Gastroesophageal sphincter (tissue), 3 donors: ENCODE results near the gene KLC1.

Experiments
- CTCF ChIP-seq, 4 experiments: fragments of 200-600 bp in 2 of 4; fragments of 450-650 bp in 2 of 4; sonication (generic) in 1 of 4; IDR thresholded peaks; one replicate each; pipeline ENCODE4 v1.5.1; 2017 to 2019; ENCODE audit warnings: antibody characterized with exemption in 4 of 4, mild to moderate bottlenecking in 2 of 4, moderate library complexity in 2 of 4
- EP300 ChIP-seq: sonication (generic); formaldehyde crosslinking; IDR thresholded peaks from one replicate; pipeline ENCODE4 v1.6.1; 2017; ENCODE audit warnings: antibody characterized with exemption, mild to moderate bottlenecking
- POLR2A ChIP-seq, 2 donors: fragments of 450-650 bp; IDR thresholded peaks; one replicate each; pipeline ENCODE4 v1.6.1; 2017; ENCODE audit warnings: antibody characterized with exemption in 2 of 2, mild to moderate bottlenecking in 2 of 2, moderate library complexity in 1 of 2

DNA sequence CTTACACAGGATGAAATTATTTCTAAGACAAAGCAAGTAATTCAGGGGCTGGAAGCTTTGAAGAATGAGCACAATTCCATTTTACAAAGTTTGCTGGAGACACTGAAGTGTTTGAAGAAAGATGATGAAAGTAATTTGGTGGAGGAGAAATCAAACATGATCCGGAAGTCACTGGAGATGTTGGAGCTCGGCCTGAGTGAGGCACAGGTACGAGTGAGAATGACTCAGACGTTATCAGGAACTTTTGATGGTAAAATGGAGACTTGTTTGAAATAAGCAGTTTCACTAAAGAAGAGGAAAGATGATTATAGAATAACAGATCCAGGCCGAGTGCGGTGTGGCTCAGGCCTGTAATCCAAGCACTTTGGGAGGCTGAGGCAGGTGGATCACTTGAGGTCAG lies 25.6 kb downstream of the KLC1 start:
- TF ChIP-seq POLR2A (IDR thresholded peaks at IDR 0.05) (no peak), EP300 (no peak), CTCF (IDR thresholded peaks at IDR 0.05) (no peak)
